ENCODE data around the gene FAT1.

Gene FAT1

DNA sequence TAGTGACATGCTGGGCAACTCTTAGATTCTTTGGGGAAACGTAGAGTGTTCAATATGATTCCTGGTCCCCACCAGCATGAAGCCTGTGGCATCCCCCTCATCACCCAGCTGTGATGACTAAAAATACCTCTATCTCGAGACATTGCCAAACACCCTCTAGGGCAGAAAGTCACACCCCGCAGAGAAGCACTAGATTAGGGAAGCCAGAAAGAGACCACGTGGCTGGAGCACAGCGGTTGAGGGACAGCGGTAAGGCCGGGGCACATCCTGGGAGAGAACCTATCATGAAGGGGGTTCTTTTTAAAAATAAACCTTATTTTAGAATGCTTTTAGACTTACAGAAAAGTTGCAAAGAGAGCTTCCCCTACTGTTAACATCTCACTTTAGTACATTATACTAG, 11.0 kb downstream of the FAT1 start:
- Histone ChIP-seq H3K4me3 (ENCODE audit: low read depth, low read length) (no peak overlapping the region), H3K4me1 (ENCODE audit: control insufficient read depth, insufficient read depth, low read length) (no peaks in the 10 kb centered on the region), H3K36me3 (ENCODE audit: control insufficient read depth in 2 of 2, insufficient read depth in 1 of 2, low read length in 2 of 2) (peaks cover 0 to 21% of the 10 kb centered on the region in 2 experiments; a peak in 1 of 3 replicates), H3K27ac (ENCODE audit: extremely low read depth, low read depth, low read length) (no peak overlapping the region), H3K9me3 (ENCODE audit: control insufficient read depth, insufficient read depth, low read depth, low read length) (no peaks in the 10 kb centered on the region)
- ChIA-PET CTCF (no interaction called here), POLR2A (no interaction called here)
- TF ChIP-seq ZNF2 (tag by site-specific recombination; IDR thresholded peaks at IDR 0.05), result no peak
- TF ChIP-seq GFI1B (tag by site-specific recombination; IDR thresholded peaks at IDR 0.05), result no peak
- TF ChIP-seq, protein P1, sequence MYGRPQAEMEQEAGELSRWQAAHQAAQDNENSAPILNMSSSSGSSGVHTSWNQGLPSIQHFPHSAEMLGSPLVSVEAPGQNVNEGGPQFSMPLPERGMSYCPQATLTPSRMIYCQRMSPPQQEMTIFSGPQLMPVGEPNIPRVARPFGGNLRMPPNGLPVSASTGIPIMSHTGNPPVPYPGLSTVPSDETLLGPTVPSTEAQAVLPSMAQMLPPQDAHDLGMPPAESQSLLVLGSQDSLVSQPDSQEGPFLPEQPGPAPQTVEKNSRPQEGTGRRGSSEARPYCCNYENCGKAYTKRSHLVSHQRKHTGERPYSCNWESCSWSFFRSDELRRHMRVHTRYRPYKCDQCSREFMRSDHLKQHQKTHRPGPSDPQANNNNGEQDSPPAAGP (tag by site-specific recombination; IDR thresholded peaks at IDR 0.05), result no peak
- TF ChIP-seq, protein P2, sequence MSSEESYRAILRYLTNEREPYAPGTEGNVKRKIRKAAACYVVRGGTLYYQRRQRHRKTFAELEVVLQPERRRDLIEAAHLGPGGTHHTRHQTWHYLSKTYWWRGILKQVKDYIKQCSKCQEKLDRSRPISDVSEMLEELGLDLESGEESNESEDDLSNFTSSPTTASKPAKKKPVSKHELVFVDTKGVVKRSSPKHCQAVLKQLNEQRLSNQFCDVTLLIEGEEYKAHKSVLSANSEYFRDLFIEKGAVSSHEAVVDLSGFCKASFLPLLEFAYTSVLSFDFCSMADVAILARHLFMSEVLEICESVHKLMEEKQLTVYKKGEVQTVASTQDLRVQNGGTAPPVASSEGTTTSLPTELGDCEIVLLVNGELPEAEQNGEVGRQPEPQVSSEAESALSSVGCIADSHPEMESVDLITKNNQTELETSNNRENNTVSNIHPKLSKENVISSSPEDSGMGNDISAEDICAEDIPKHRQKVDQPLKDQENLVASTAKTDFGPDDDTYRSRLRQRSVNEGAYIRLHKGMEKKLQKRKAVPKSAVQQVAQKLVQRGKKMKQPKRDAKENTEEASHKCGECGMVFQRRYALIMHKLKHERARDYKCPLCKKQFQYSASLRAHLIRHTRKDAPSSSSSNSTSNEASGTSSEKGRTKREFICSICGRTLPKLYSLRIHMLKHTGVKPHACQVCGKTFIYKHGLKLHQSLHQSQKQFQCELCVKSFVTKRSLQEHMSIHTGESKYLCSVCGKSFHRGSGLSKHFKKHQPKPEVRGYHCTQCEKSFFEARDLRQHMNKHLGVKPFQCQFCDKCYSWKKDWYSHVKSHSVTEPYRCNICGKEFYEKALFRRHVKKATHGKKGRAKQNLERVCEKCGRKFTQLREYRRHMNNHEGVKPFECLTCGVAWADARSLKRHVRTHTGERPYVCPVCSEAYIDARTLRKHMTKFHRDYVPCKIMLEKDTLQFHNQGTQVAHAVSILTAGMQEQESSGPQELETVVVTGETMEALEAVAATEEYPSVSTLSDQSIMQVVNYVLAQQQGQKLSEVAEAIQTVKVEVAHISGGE (tag by site-specific recombination; conservative IDR thresholded peaks at IDR 0.05; ENCODE audit: low read depth), result no peak
- TF ChIP-seq ZNF366 (tag by site-specific recombination; conservative IDR thresholded peaks at IDR 0.05), result no peak
- no peak for TF ChIP-seq ZNF555 (tag by site-specific recombination; conservative IDR thresholded peaks at IDR 0.05)
- no peak for TF ChIP-seq ZNF23 (tag by site-specific recombination; IDR thresholded peaks at IDR 0.05; ENCODE audit: borderline replicate concordance)
- TF ChIP-seq GLI2 (tag by site-specific recombination; IDR thresholded peaks at IDR 0.05; ENCODE audit: borderline replicate concordance, low read depth), result no peak
- TF ChIP-seq ZBTB48 (tag by site-specific recombination; IDR thresholded peaks at IDR 0.05), result no peak
- no peak for TF ChIP-seq ZNF394 (tag by site-specific recombination; IDR thresholded peaks at IDR 0.05; ENCODE audit: borderline replicate concordance)
- no peak for TF ChIP-seq ZNF202 (tag by site-specific recombination; IDR thresholded peaks at IDR 0.05; ENCODE audit: borderline replicate concordance)
- TF ChIP-seq SCRT2 (tag by site-specific recombination; IDR thresholded peaks at IDR 0.05), result no peak
- TF ChIP-seq, protein P3, sequence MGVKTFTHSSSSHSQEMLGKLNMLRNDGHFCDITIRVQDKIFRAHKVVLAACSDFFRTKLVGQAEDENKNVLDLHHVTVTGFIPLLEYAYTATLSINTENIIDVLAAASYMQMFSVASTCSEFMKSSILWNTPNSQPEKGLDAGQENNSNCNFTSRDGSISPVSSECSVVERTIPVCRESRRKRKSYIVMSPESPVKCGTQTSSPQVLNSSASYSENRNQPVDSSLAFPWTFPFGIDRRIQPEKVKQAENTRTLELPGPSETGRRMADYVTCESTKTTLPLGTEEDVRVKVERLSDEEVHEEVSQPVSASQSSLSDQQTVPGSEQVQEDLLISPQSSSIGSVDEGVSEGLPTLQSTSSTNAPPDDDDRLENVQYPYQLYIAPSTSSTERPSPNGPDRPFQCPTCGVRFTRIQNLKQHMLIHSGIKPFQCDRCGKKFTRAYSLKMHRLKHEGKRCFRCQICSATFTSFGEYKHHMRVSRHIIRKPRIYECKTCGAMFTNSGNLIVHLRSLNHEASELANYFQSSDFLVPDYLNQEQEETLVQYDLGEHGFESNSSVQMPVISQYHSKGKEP (tag by site-specific recombination; IDR thresholded peaks at IDR 0.05), result no peak
- TF ChIP-seq ZNF837 (tag by site-specific recombination; IDR thresholded peaks at IDR 0.05), result no peak
- TF ChIP-seq ZNF792 (tag by site-specific recombination; IDR thresholded peaks at IDR 0.05), result no peak
- TF ChIP-seq RBAK (tag by site-specific recombination; IDR thresholded peaks at IDR 0.05), result no peak
- no peak for TF ChIP-seq ZNF433 (tag by site-specific recombination; IDR thresholded peaks at IDR 0.05; ENCODE audit: low read depth)
- TF ChIP-seq, protein P4, sequence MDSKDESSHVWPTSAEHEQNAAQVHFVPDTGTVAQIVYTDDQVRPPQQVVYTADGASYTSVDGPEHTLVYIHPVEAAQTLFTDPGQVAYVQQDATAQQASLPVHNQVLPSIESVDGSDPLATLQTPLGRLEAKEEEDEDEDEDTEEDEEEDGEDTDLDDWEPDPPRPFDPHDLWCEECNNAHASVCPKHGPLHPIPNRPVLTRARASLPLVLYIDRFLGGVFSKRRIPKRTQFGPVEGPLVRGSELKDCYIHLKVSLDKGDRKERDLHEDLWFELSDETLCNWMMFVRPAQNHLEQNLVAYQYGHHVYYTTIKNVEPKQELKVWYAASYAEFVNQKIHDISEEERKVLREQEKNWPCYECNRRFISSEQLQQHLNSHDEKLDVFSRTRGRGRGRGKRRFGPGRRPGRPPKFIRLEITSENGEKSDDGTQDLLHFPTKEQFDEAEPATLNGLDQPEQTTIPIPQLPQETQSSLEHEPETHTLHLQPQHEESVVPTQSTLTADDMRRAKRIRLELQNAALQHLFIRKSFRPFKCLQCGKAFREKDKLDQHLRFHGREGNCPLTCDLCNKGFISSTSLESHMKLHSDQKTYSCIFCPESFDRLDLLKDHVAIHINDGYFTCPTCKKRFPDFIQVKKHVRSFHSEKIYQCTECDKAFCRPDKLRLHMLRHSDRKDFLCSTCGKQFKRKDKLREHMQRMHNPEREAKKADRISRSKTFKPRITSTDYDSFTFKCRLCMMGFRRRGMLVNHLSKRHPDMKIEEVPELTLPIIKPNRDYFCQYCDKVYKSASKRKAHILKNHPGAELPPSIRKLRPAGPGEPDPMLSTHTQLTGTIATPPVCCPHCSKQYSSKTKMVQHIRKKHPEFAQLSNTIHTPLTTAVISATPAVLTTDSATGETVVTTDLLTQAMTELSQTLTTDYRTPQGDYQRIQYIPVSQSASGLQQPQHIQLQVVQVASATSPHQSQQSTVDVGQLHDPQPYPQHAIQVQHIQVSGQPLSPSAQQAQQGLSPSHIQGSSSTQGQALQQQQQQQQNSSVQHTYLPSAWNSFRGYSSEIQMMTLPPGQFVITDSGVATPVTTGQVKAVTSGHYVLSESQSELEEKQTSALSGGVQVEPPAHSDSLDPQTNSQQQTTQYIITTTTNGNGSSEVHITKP (tag by site-specific recombination; IDR thresholded peaks at IDR 0.05), result no peak
- TF ChIP-seq ZNF510 (tag by site-specific recombination; IDR thresholded peaks at IDR 0.05; ENCODE audit: insufficient replicate concordance), result no peak
- no peak for TF ChIP-seq OSR2 (tag by site-specific recombination; IDR thresholded peaks at IDR 0.05)
